Measurements from ENCODE around the gene N4BP2L2.

Gene N4BP2L2

DNA sequence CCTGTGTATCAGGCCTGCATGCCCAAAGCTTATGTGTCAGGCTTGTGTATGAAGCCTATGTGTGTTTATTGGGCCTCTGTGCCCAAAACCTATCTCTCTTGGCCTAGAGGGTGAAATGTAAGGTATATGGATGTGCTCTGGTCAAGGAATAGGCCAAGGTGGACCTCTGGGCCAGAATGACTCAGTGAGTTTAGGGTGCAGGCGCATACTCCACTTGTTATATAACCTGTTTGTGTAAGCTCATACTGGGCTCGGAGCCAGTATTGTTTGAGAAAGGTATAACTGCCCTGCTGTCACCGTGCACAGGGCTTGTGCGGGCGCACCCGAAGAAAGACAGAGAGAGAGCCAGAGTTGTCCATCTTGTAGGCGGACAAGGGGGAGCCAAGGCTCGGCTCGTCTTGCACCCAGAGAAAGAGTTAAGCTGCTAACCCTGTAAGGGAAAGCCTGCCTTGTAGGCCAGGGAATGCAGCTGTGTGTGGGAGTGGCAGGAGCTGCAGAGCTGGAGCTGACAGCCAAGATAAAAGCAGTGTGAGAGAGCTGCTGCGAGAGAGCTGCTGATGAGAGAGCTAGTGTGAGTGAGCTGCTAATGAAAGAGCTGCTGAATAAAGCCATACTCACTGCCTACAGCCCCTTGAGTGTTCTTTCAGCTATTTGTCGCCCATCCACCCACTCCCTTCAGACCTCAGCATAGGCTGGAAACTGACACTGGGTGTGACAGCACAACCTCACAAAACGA lies 67.2 kb downstream of the N4BP2L2 start:
- peak in 42 of 56 donors; percentile 3 to 74 (median 39) for DNase-seq

DNA sequence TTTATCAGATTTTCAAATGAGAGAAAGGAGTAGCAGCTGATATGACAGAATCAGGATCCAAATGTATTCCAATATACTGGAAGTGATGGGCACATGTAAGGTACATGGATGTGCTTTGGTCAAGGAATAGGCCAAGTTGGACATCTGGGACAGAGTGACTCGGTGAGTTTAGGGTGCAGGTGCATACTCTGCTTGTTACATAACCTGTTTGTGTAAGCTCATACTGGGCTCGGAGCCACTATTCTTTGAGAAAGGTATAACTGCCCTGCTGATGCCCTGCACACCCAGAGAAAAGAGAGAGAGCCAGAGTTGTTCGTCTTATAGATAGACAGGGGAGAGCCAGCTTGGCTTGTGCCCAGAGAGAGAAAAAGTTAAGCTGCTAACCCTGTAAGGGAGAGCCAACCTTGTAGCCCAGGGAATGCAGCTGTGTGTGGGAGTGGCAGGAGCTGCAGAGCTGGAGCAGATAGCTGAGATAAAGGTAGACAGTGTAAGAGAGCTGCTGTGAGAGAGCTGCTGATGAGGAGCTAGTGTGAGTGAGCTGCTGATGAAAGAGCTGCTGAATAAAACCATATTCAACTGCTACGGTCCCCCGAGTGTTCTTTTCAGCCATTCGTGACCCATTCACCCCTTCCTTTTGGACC lies 70.0 kb downstream of the N4BP2L2 start:
- DNase-seq: no peak

DNA sequence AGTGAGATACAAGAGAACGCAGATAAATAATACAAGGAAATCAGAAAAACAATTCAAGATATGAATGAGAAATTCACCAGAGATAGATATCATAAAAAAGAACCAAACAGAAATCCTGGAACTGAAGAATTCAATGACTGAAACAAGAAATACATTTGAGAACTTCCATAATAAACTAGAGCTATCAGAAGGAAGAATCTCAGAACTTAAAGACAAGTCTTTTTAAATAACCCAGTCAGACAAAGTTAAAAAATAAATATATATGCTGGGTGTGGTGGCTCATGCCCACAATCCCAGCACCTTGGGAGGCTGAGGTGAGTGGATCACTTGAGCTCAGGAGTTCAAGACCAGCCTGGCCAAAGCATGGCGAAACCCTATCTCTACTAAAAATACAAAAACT lies 82.0 kb downstream of the N4BP2L2 start:
- DNase-seq: no peak

- DNase-seq: no peak
These were observed 83.0 kb downstream of the N4BP2L2 start for GRCh38 chr13:32455594-32455903.

DNA sequence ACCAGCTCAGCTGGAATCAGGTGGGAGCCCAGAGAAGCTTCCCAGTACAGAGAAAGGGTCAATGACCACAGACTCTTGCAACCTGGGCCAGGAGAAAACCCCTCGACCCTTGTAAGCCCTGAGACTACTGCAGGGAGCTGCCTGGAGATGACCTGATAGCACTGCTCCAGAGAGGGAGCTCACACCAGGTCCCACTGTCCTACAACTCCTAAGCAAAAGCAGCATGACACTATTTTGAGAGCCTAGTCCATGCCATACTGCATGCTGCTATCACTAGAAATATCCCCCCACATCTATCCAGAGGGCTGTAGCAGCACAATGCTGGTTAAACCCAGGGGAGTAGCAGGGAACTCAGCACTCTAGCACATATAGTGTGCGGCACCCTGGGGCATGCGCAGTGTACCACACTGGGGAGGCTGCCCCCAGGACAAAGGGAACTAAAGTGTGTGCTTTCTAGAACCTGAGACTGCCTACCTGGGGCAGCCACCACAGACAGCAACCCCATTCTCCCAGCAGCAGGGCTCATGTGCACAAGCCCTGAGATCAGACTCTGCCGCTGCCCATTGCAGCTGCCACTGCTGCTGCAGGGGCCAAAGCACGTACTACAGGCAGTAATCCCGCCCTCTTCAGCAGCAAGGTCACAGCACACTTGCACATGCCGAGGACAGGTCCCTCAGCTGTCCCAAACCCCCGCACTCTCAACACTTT lies 83.6 kb downstream of the N4BP2L2 start:
- DNase-seq: no peak

GRCh38 chr13:32453981-32454380 lies 84.6 kb downstream of the N4BP2L2 start:
- no peak for DNase-seq

DNA sequence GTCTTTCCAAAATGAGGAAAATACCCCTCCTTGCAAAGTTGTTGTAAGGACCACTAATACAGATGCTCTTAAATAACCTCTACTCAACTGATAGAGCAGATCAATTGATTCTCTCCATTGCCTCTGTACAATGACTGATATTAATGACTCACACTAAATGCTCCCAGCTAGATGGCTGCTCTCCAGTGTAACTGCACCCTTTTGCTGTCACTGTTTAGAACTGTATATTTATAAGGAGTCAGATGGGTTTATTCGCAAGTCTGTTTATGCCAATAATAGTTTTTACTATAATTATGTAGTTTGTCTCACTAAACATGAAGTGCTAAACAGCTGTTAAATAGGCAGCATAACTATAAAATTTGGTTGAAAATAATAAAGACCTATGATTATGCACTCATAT lies 89.6 kb downstream of the N4BP2L2 start:
- DNase-seq: no peak

DNA sequence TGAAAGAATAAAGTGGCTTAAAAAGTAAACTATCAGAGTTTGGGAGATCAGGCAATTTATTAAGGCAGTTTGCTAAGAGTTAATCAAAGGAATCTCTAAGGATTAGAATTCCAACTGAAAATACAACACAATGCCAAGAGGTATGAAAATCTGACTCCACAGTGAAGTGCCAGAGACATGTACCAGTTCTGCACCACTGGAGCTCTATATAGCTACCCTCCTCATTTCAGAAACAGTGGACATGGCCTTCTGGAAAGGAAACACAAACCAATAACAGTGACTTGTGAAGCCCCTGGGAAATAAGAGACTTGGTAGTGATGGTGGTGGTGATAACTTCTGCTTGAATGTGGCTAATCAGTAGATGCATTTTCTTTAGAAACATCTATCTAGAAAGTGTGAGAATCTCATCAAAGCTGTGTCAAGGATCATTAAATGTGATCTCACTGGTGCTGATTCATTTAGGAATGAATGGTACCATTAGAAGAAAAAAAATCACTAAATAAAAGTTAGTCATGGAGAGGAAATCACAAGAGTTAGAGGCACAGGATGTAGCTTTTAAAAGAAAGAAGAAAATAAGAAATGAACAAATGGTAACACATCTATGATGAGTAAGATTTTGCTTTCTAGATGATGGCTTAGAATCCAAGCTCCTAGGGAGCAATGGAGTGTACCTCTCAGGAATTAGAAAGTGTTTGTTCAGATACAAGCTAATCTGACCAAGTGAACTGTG lies 90.5 kb downstream of the N4BP2L2 start:
- no peak for DNase-seq

- DNase-seq: no peak
These were observed 91.7 kb downstream of the N4BP2L2 start for GRCh38 chr13:32446773-32447465.

DNA sequence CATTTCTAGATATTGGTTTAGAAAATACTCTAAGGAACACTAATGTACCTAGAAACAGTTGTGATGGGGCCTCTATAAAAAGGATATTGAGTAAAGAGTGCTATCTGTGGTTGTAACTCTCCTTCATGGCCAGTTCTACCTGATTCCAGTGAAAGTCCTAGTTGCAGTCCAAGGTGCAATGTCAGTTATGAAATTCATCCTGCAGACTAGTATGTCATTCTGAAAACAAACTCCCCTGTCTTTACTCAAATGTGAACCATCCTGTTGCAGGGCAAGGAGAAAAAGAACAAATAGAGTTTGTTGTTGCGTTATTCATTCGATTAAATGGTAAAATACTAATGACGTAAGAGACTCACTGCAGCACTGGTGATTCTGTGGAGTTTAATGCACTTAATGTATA lies 92.4 kb downstream of the N4BP2L2 start:
- DNase-seq: no peak

GRCh38 chr13:32445461-32445860 lies 93.1 kb downstream of the N4BP2L2 start:
- DNase-seq: no peak

DNA sequence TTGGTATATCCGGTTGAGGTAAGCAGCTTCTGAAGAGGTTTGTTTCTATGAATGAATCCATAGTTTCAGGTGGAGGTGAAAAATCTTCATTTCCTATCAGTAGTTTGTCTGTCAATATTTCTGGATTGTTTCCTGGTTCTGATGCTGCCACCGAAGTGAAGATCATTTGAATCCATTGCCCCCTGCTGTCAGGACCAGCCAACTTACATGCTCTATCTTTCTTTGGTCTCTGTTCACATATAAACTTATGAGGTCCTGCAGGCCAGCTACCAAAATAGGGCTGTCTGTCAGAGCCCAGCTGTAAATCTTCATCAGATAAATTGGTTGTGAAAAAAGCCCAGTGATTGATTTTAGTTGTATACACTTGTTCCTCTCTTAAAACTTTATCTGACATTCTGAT lies 95.5 kb downstream of the N4BP2L2 start:
- peak in 9 of 56 donors; percentile 2 to 43 (median 13) for DNase-seq

DNA sequence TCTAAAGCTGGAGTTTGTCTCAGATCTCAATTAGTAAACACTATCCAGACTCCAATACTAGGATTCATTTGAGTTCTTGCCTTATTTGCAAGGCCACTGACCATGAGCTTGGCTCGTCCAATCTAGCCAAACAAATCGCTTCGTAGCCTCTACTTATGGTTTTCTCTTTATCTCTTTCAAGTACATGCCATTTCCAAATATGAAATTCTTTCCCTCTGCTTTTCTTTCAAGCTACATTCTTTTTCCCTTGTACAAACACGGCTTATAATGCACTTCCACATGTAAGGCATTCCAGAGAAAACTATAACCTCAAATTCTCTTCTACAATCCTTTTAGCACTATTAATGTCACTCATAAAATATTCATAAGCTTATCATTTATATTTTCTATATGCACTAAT lies 99.7 kb downstream of the N4BP2L2 start:
- no peak for DNase-seq

DNA sequence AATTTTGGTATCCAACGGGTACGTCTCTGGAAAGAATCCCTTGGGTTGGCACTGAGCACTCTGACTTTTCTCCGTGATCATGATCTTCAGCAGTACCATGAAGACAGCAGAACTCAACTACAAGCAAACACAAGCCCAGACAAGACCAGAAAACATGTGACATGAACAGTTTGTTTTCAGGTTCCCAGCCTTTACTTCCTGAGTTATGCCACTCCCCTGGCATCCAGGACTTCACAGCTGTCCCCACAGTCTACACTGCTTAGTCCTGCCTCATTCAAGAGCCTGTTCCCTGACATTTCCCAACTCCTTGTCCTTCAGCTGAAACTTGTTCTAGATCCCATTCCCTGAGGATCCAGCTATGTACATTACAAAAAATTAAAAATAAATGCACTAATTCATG lies 105.7 kb downstream of the N4BP2L2 start:
- no peak for DNase-seq

DNA sequence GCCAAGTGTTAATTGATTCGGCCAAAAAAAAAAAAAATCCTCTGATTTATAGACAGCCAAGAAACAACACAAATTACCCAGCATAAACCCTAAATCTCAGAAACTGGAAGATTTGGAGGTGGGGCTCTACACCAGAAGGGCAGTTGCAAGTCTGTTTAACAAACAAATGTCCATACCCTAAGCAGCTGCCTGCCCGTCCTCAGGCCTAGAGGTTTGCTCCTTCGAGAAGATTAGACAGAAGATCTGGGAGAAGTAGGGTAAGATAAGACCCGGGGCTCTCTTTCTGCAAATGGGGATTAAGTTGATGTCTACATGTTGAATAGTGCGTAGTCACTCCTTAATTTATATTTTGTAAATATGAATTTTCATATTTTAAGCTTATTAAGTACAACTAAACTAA lies 107.2 kb downstream of the N4BP2L2 start:
- no peak for DNase-seq

DNA sequence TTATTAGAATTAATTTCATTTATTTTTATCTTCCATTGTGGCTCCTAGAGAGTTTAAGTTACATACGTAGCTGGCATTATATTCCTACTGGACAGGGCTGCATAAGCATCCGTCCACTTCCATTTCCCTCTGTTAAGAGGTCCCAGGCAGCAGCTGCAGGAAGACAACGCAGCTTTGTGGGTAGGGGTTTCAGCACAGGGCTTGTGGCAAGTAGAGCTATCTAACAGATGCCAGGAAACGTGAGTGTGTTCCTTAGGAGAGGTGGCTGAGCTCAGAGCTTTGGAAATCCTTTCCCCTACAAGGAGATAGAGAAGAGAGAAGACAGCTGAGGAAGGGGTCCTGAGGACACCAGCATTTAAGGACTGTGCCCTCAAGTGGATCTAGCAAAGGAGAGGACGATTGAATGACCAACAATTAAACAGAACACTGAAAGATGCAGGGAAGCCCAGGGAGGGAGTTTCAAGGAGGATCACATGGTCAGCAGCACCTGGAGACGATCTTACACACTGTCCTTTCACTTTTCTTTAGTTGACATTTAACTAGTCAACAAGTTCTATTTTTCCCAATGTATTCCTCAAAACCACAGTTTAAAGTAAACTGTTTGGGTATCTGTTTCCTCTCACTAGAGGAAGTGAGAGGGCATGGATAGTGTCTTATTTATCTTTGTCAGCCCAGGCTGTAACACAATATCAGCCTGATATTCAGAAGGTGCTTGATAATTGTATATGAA lies 108.4 kb downstream of the N4BP2L2 start:
- DNase-seq: no peak

DNA sequence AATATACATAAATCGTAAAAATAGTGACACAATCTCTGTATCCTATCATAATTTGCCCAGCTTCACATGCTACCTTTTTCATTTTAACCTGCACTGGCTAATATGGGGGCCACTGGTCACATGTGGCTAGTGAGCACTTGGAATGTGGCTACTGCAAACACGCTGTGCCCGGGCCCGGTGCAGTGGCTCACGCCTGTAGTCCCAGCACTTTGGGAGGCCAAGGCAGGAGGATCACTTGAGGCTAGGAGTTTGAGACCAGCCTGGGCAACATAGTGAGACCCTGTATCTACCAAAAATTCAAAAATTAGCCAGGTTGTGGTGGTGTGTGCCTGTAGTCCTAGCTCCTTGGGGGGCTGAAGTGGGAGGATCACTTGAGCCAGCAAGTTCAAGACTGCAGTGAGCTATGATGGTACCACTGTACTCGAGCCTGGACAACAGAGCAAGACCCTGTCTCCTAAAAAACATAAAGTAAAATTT lies 109.1 kb downstream of the N4BP2L2 start:
- no peak for DNase-seq

GRCh38 chr13:32428581-32429432 lies 109.8 kb downstream of the N4BP2L2 start:
- peak in 1 of 56 donors; percentile 49 for DNase-seq

DNA sequence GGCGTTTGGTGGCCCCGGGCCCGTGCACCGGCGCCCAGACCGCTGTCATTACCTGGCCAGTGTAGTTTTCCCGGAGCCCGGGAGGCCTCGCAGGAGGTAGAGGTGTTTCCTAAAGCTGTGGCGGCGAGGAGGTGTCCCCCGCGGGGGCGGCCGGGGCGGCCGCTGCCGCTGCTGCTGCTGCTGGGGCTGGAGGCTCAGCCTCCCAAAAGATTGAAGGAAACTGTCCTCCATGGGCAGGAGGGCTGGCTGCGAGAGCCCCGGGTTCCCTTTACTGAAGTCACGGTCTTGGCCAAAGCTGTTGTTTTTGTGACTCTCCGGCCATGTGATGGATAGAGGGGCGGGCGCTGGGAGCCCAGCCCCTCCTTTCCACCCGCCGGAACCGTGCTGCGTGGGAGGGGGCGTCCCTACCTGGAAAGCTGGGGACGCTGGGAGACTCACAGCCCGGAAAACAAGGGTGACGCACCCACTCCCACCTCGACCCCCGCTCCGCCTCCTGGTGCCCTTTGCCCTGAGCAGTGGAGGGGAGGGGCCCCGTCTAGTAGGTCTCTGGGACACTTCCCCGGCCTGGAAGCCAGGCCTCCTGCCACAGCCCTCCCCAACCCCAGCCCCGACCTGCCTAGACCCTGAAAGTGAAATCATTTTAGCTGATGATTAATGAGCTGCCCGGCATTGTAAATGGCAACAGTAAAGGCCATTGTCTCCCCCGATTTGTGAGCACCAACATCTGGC lies 110.6 kb downstream of the N4BP2L2 start, which contains the start of gene N4BP2L1:
TSS of gene N4BP2L1 (minus strand) at position 279 of the 729 bp plus-strand sequence. CDS start at position 231, 48 bp downstream.
- DNase-seq: peak in 54 of 56 donors; percentile 13 to 97 (median 72)
